Right lobe of liver (tissue), 4 donors: ENCODE data around the gene LY6G6F.

ENCODE experiments used
- CTCF ChIP-seq, 4 donors: fragments of 200-600 bp in 3 of 4; fragments of 450-650 bp in 1 of 4; IDR thresholded peaks; one replicate each; pipeline versions ENCODE4 v1.5.1 to v1.8.0; 2016 to 2022; ENCODE audit warnings: antibody characterized with exemption in 4 of 4, mild to moderate bottlenecking in 2 of 4
- POLR2A ChIP-seq: fragments of 450-650 bp; IDR thresholded peaks from one replicate; pipeline ENCODE4 v1.6.1; 2017; ENCODE audit warnings: antibody characterized with exemption, mild to moderate bottlenecking
- donor health status: DM: no; HTN: no; CAD: no.
- donor health status: DM: no; HTN: no; CAD: no.
- donor health status: DM: no; HTN: yes; CAD: no.

- TF ChIP-seq POLR2A = no peak
- TF ChIP-seq CTCF (IDR thresholded peaks at IDR 0.05) = no peak
Observed at GRCh38 chr6:31758281-31758680, 51.6 kb downstream of the LY6G6F start.
